Trophoblast cell (in vitro differentiated cells and primary cell): ENCODE data around the gene CERK.

Experiments used
- DNase-seq, 2 donors: peaks; one replicate each; pipeline ENCODE4 v3.0.0-alpha.2; 2016
- H2AFZ ChIP-seq: 2 replicates; pipeline ENCODE4 v1.6.1; 2013; ENCODE audit warnings: low read length, moderate library complexity, mild to moderate bottlenecking; ENCODE audit not compliant: insufficient read depth, poor library complexity
- H2AK5ac ChIP-seq: 2 replicates; pipeline ENCODE4 v1.6.1; 2013; ENCODE audit warnings: mild to moderate bottlenecking, low read length
- H2BK120ac ChIP-seq: 2 replicates; pipeline ENCODE4 v1.6.1; 2013; ENCODE audit warnings: low read length, mild to moderate bottlenecking, moderate library complexity; ENCODE audit not compliant: insufficient read depth, poor library complexity
- H2BK12ac ChIP-seq: 2 replicates; pipeline ENCODE4 v1.6.1; 2013; ENCODE audit warnings: mild to moderate bottlenecking, low read length, moderate library complexity
- H2BK5ac ChIP-seq: 2 replicates; pipeline ENCODE4 v1.6.1; 2013; ENCODE audit warnings: low read length, low read depth, moderate library complexity, mild to moderate bottlenecking; ENCODE audit not compliant: poor library complexity
- H3K14ac ChIP-seq: 2 replicates; pipeline ENCODE4 v1.6.1; 2013; ENCODE audit warnings: mild to moderate bottlenecking, low read length
- H3K18ac ChIP-seq: 2 replicates; pipeline ENCODE4 v1.6.1; 2013; ENCODE audit warnings: mild to moderate bottlenecking, low read length
- H3K23ac ChIP-seq: 2 replicates; pipeline ENCODE4 v1.6.1; 2013; ENCODE audit warnings: low read length
- H3K27ac ChIP-seq: 2 replicates; pipeline ENCODE4 v1.5.1; 2013; ENCODE audit warnings: low read depth, mild to moderate bottlenecking, inconsistent platforms, low read length, moderate library complexity
- H3K27me3 ChIP-seq: 2 replicates; pipeline ENCODE4 v1.6.1; 2013; ENCODE audit warnings: inconsistent platforms, mild to moderate bottlenecking, low read length, moderate library complexity; ENCODE audit not compliant: insufficient read depth
- H3K36me3 ChIP-seq, 2 experiments: 1 replicate in 1 of 2; 2 replicates in 1 of 2; pipeline ENCODE4 v1.6.1; 2013; ENCODE audit warnings: low read length in 2 of 2, mild to moderate bottlenecking in 2 of 2, moderate library complexity in 1 of 2; ENCODE audit not compliant: insufficient read depth in 2 of 2, control insufficient read depth in 1 of 2
- H3K4ac ChIP-seq: 2 replicates; pipeline ENCODE4 v1.6.1; 2013; ENCODE audit warnings: low read depth, mild to moderate bottlenecking, low read length, moderate library complexity
- H3K4me1 ChIP-seq, 2 experiments: 1 replicate in 1 of 2; 2 replicates in 1 of 2; pipeline ENCODE4 v1.6.1; 2013; ENCODE audit warnings: low read length in 2 of 2, mild to moderate bottlenecking in 2 of 2, moderate library complexity in 1 of 2; ENCODE audit not compliant: insufficient read depth in 2 of 2, control insufficient read depth in 1 of 2
- H3K4me2 ChIP-seq: 2 replicates; pipeline ENCODE4 v1.6.1; 2013; ENCODE audit warnings: inconsistent platforms, mild to moderate bottlenecking, low read length, moderate library complexity
- H3K4me3 ChIP-seq: 2 replicates; pipeline ENCODE4 v1.5.1; 2013; ENCODE audit warnings: mild to moderate bottlenecking, low read depth, low read length, inconsistent platforms
- H3K79me1 ChIP-seq: one replicate; pipeline ENCODE4 v1.6.1; 2013; ENCODE audit warnings: low read length
- H3K79me2 ChIP-seq: 2 replicates; pipeline ENCODE4 v1.6.1; 2013; ENCODE audit warnings: low read length, mild to moderate bottlenecking; ENCODE audit not compliant: control insufficient read depth, insufficient read depth, poor library complexity
- H3K9ac ChIP-seq: 2 replicates; pipeline ENCODE4 v1.6.1; 2013; ENCODE audit warnings: mild to moderate bottlenecking, low read length
- H3K9me3 ChIP-seq: 2 replicates; pipeline ENCODE4 v1.6.1; 2013; ENCODE audit warnings: low read depth, mild to moderate bottlenecking, control low read depth, inconsistent platforms, low read length; ENCODE audit not compliant: insufficient read depth
- H4K12ac ChIP-seq: 2 replicates; pipeline ENCODE4 v1.6.1; 2013; ENCODE audit warnings: low read depth, mild to moderate bottlenecking, low read length, moderate library complexity
- H4K8ac ChIP-seq: 2 replicates; pipeline ENCODE4 v1.6.1; 2013; ENCODE audit warnings: low read depth, mild to moderate bottlenecking, low read length, moderate library complexity
- H4K91ac ChIP-seq: one replicate; pipeline ENCODE4 v1.6.1; 2013; ENCODE audit warnings: low read depth, mild to moderate bottlenecking, low read length, moderate library complexity
- WGBS: extraction: QIAGEN DNeasy Blood & Tissue Kit; methylation state at CpG from one replicate; pipeline ENCODE4 v1.1.7; 2013; ENCODE audit warnings: missing lambda C conversion rate; ENCODE audit not compliant: insufficient read length, insufficient coverage; ENCODE audit errors: extremely low coverage; 5-methylcytosine and 5-hydroxymethylcytosine counted together

Gene CERK

GRCh38 chr22:46687460-46687859, 50.6 kb downstream of the CERK start:
- H3K27ac ChIP-seq: no peak overlapping the region
- H2BK120ac ChIP-seq: no peak overlapping the region
- no peak overlapping the region for H2BK12ac ChIP-seq
- no peak for DNase-seq
- no peak overlapping the region for H3K18ac ChIP-seq
- no peak overlapping the region for H4K91ac ChIP-seq
- H3K23ac ChIP-seq: no peak overlapping the region
- no peak overlapping the region for H3K4me3 ChIP-seq
- WGBS: no CpG with 5 or more reads among the region's 15 CpGs
- H3K4me2 ChIP-seq: no peak overlapping the region
- no peaks in the 10 kb centered on the region for H3K4me1 ChIP-seq
- no peaks in the 10 kb centered on the region for H3K79me2 ChIP-seq
- H3K36me3 ChIP-seq: peaks cover 39 to 49% of the 10 kb centered on the region in 2 experiments
- H2AFZ ChIP-seq: no peak overlapping the region
- no peak overlapping the region for H4K8ac ChIP-seq
- H2AK5ac ChIP-seq: no peak overlapping the region
- peaks cover 2% of the 10 kb centered on the region for H3K9me3 ChIP-seq
- no peak overlapping the region for H2BK5ac ChIP-seq
- no peak overlapping the region for H4K12ac ChIP-seq
- no peak overlapping the region for H3K9ac ChIP-seq
- H3K4ac ChIP-seq: no peak overlapping the region
- H3K27me3 ChIP-seq: no peaks in the 10 kb centered on the region
- no peak overlapping the region for H3K14ac ChIP-seq
- no peaks in the 10 kb centered on the region for H3K79me1 ChIP-seq

DNA sequence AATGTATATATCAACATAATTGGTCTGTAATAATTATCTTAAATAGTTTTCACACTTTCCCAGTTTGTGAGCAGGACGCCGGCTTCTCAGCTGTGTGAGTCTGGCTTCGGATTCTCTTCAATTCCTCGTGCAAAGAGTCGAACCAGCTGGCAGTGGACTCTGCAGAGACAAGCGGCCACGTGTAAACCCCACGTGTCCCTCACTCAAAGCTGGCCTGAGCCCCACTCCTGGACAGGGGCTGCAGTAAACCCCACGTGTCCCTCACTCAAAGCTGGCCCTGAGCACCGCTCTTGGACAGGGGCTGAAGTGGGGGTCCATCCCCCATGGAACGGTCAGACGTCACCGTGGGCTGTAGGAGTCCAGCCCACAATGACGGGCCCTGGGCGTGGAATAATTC, 51.0 kb downstream of the CERK start:
- Histone ChIP-seq H3K79me1 (no peaks in the 10 kb centered on the region), H3K4me2 (no peak overlapping the region), H2BK120ac (no peak overlapping the region), H4K8ac (no peak overlapping the region), H3K27me3 (no peaks in the 10 kb centered on the region), H3K36me3 (peaks cover 39 to 49% of the 10 kb centered on the region in 2 experiments), H2AFZ (no peak overlapping the region), H2AK5ac (no peak overlapping the region), H3K79me2 (no peaks in the 10 kb centered on the region), H2BK5ac (no peak overlapping the region), H3K9me3 (peaks cover 3% of the 10 kb centered on the region), H3K9ac (no peak overlapping the region), H4K12ac (no peak overlapping the region), H3K4me1 (no peaks in the 10 kb centered on the region), H3K18ac (no peak overlapping the region), H4K91ac (no peak overlapping the region), H3K4ac (no peak overlapping the region), H3K27ac (no peak overlapping the region), H3K4me3 (no peak overlapping the region), H2BK12ac (no peak overlapping the region), H3K23ac (no peak overlapping the region), H3K14ac (no peak overlapping the region)
- no peak for DNase-seq
- no CpG with 5 or more reads among the region's 15 CpGs for WGBS

- Histone ChIP-seq H2AFZ (no peak overlapping the region), H4K12ac (no peak overlapping the region), H2BK12ac (no peak overlapping the region), H3K27ac (no peak overlapping the region), H3K27me3 (no peaks in the 10 kb centered on the region), H4K91ac (no peak overlapping the region), H2BK120ac (no peak overlapping the region), H3K79me1 (no peaks in the 10 kb centered on the region), H3K4ac (no peak overlapping the region), H2BK5ac (no peak overlapping the region), H3K9ac (no peak overlapping the region), H3K14ac (no peak overlapping the region), H3K4me1 (no peaks in the 10 kb centered on the region), H3K79me2 (no peaks in the 10 kb centered on the region), H3K4me2 (no peak overlapping the region), H3K23ac (no peak overlapping the region), H3K18ac (no peak overlapping the region), H3K4me3 (no peak overlapping the region), H3K9me3 (peaks cover 3% of the 10 kb centered on the region), H4K8ac (no peak overlapping the region), H2AK5ac (no peak overlapping the region), H3K36me3 (peaks cover 33 to 43% of the 10 kb centered on the region in 2 experiments)
- no peak for DNase-seq
- no CpG with 5 or more reads among the region's 33 CpGs for WGBS
Measured at GRCh38 chr22:46686221-46687047, 51.6 kb downstream of the CERK start.

GRCh38 chr22:46684706-46685105, 53.3 kb downstream of the CERK start:
- Histone ChIP-seq H3K4me1 (no peaks in the 10 kb centered on the region), H3K79me1 (no peaks in the 10 kb centered on the region), H3K9ac (no peak overlapping the region), H2BK12ac (no peak overlapping the region), H2AK5ac (no peak overlapping the region), H4K12ac (no peak overlapping the region), H3K4ac (no peak overlapping the region), H2AFZ (no peak overlapping the region), H3K4me3 (no peak overlapping the region), H3K27me3 (no peaks in the 10 kb centered on the region), H3K14ac (no peak overlapping the region), H2BK5ac (no peak overlapping the region), H3K18ac (no peak overlapping the region), H4K91ac (no peak overlapping the region), H2BK120ac (no peak overlapping the region), H3K79me2 (no peaks in the 10 kb centered on the region), H3K36me3 (peaks cover 26 to 36% of the 10 kb centered on the region in 2 experiments), H4K8ac (no peak overlapping the region), H3K27ac (no peak overlapping the region), H3K4me2 (no peak overlapping the region), H3K23ac (no peak overlapping the region), H3K9me3 (peaks cover 3% of the 10 kb centered on the region)
- no peak for DNase-seq
- no CpG with 5 or more reads among the region's 10 CpGs for WGBS
